GM12875 (cell line): ENCODE results near the gene GTF2H1.

Source experiments
- H3K4me3 ChIP-seq: one replicate; pipeline ENCODE4 v1.5.1; 2011; ENCODE audit warnings: low read depth, low read length, control low read depth
- CTCF ChIP-seq: IDR thresholded peaks from 2 replicates; pipeline ENCODE4 v1.5.1; 2011; ENCODE audit warnings: low read depth, mild to moderate bottlenecking, control low read depth, inconsistent platforms, low read length, moderate library complexity, borderline replicate concordance; ENCODE audit not compliant: insufficient read depth

Gene GTF2H1

GRCh38 chr11:18329196-18329870 lies 7.0 kb downstream of the GTF2H1 start:
- no peak overlapping the region for H3K4me3 ChIP-seq
- no peak for TF ChIP-seq CTCF

GRCh38 chr11:18330921-18331320 lies 8.6 kb downstream of the GTF2H1 start:
- no peak overlapping the region for H3K4me3 ChIP-seq
- TF ChIP-seq CTCF: no peak

- TF ChIP-seq CTCF: no peak
- no peak overlapping the region for H3K4me3 ChIP-seq
Measured at GRCh38 chr11:18332302-18332701, 9.9 kb downstream of the GTF2H1 start.

GRCh38 chr11:18332891-18333290 lies 10.5 kb downstream of the GTF2H1 start:
- no peak for TF ChIP-seq CTCF
- H3K4me3 ChIP-seq: no peak overlapping the region

GRCh38 chr11:18347471-18348125 lies 25.2 kb downstream of the GTF2H1 start:
- TF ChIP-seq CTCF: no peak
- H3K4me3 ChIP-seq: no peak overlapping the region

- no peak for TF ChIP-seq CTCF
- no peak overlapping the region for H3K4me3 ChIP-seq
Measured at GRCh38 chr11:18352581-18352980, 30.2 kb downstream of the GTF2H1 start.

GRCh38 chr11:18358646-18359045 lies 36.3 kb downstream of the GTF2H1 start:
- no peak for TF ChIP-seq CTCF
- no peak overlapping the region for H3K4me3 ChIP-seq
